Activated naive CD4-positive, alpha-beta T cell treated with Interleukin-2 at 50 U/mL for 16 hours (primary cell): ENCODE measurements around the gene MPIG6B.

Source experiments
- DNase-seq: peaks from one replicate; pipeline ENCODE4 v3.0.0-alpha.2; 2020

MPIG6B gene

GRCh38 chr6:31739639-31740396 lies 16.6 kb downstream of the MPIG6B start, which contains the start of gene MSH5:
Gene MSH5 (plus strand): TSS chr6:31740005. CDS start chr6:31740467, 462 bp downstream.
- peak; percentile 96 for DNase-seq

- DNase-seq, result no peak
These were observed 17.4 kb downstream of the MPIG6B start for GRCh38 chr6:31740397-31741223.

- no peak for DNase-seq
These were observed 18.6 kb downstream of the MPIG6B start for GRCh38 chr6:31741815-31742214.

- no peak for DNase-seq
These were observed 19.7 kb downstream of the MPIG6B start for GRCh38 chr6:31742894-31743293.

- DNase-seq, result no peak
These were observed 21.2 kb downstream of the MPIG6B start for GRCh38 chr6:31744422-31744821.

- DNase-seq, result no peak
These were observed 26.3 kb downstream of the MPIG6B start for GRCh38 chr6:31749301-31750036.

- no peak for DNase-seq
These were observed 27.3 kb downstream of the MPIG6B start for GRCh38 chr6:31750411-31751022.

- no peak for DNase-seq
These were observed 29.7 kb downstream of the MPIG6B start for GRCh38 chr6:31752739-31753319.

GRCh38 chr6:31758281-31758680 lies 35.1 kb downstream of the MPIG6B start:
- DNase-seq, result no peak

GRCh38 chr6:31760790-31761189 lies 37.6 kb downstream of the MPIG6B start:
- no peak for DNase-seq

GRCh38 chr6:31761343-31761742 lies 38.2 kb downstream of the MPIG6B start:
- DNase-seq, result no peak

GRCh38 chr6:31762356-31762755 lies 39.2 kb downstream of the MPIG6B start, which contains the start of gene SAPCD1:
Gene SAPCD1 (plus strand): TSS chr6:31762656. CDS start chr6:31763055, 399 bp downstream.
- DNase-seq, result no peak

- no peak for DNase-seq
These were observed 39.9 kb downstream of the MPIG6B start for GRCh38 chr6:31762878-31763618.

GRCh38 chr6:31763619-31763940 lies 40.4 kb downstream of the MPIG6B start:
- DNase-seq, result no peak

- no peak for DNase-seq
These were observed 41.0 kb downstream of the MPIG6B start for GRCh38 chr6:31764198-31764597.

GRCh38 chr6:31765559-31765909 lies 42.4 kb downstream of the MPIG6B start:
- DNase-seq, result no peak

GRCh38 chr6:31765910-31766794 lies 43.0 kb downstream of the MPIG6B start:
- no peak for DNase-seq

- DNase-seq, result no peak
These were observed 44.0 kb downstream of the MPIG6B start for GRCh38 chr6:31767096-31767645.

GRCh38 chr6:31768363-31769257 lies 45.4 kb downstream of the MPIG6B start:
- DNase-seq, result no peak
